ENCODE data around the gene MAP2K7. TPM values are rescaled to one million over a fixed set of nuclear protein-coding genes. Genes with fewer than 3 reads are reported as not detected.

The MAP2K7 gene
- total RNA-seq, 2 donors from 2014 or later, result 15.2 to 16.9 TPM

- no peak for TF ChIP-seq CTCF (IDR thresholded peaks at IDR 0.05)
- DNase-seq (ENCODE audit: low spot score), result no peak
- no peak for ATAC-seq (ENCODE audit: insufficient number of reproducible peaks, low FRiP score, low read depth)
These were observed 59.1 kb downstream of the MAP2K7 start for GRCh38 chr19:7962644-7963268.

GRCh38 chr19:7963566-7963965, 59.9 kb downstream of the MAP2K7 start:
- Histone ChIP-seq H3K36me3 (peaks cover 54% of the 10 kb centered on the region), H3K27ac (no peak overlapping the region), H3K9me3 (no peaks in the 10 kb centered on the region), H3K27me3 (replicated peaks; ENCODE audit: insufficient read depth) (no peaks in the 10 kb centered on the region), H3K4me3 (no peak overlapping the region), H3K4me1 (ENCODE audit: control insufficient read depth in 1 of 2, low read depth in 2 of 2) (no peaks in the 10 kb centered on the region)
- DNase-seq (ENCODE audit: low spot score) (no peak), ATAC-seq (ENCODE audit: insufficient number of reproducible peaks, low FRiP score, low read depth) (no peak)
- TF ChIP-seq CTCF (IDR thresholded peaks at IDR 0.05), result no peak

More at GRCh38 chr19:7962644-7963268, 59.1 kb downstream of the MAP2K7 start:
- Histone ChIP-seq H3K36me3 (peaks cover 49% of the 10 kb centered on the region), H3K4me3 (no peak overlapping the region), H3K27me3 (replicated peaks; ENCODE audit: insufficient read depth) (no peaks in the 10 kb centered on the region), H3K27ac (no peak overlapping the region), H3K4me1 (ENCODE audit: control insufficient read depth in 1 of 2, low read depth in 2 of 2) (no peaks in the 10 kb centered on the region), H3K9me3 (no peaks in the 10 kb centered on the region)

Other genes with a start within 250 kb of the MAP2K7 start
- not detected for gene RETN, start 234.8 kb upstream of the MAP2K7 start, total RNA-seq
- gene MCEMP1, start 226.8 kb upstream of the MAP2K7 start, total RNA-seq, result under 1 TPM in 1 of 2 donors, not detected in 1; 0.92 TPM
- 10 to 100 TPM; 69.8 to 70.0 TPM for gene TRAPPC5, start 223.0 kb upstream of the MAP2K7 start, total RNA-seq
- gene FCER2, start 201.7 kb upstream of the MAP2K7 start, total RNA-seq, result 1 to 10 TPM; 1.4 to 1.5 TPM
- gene CLEC4G, start 171.8 kb upstream of the MAP2K7 start, total RNA-seq, result 1 to 10 TPM in 1 of 2 donors, under 1 TPM in 1; 0.49 to 6.2 TPM
- gene CD209, start 156.3 kb upstream of the MAP2K7 start, total RNA-seq, result 10 to 100 TPM in 1 of 2 donors, 1 to 10 TPM in 1; 6.8 to 14.2 TPM
- gene CLEC4M, start 140.6 kb upstream of the MAP2K7 start, total RNA-seq, result not detected
- gene EVI5L, start 73.7 kb upstream of the MAP2K7 start, total RNA-seq, result 10 to 100 TPM; 12.1 to 16.8 TPM
- not detected for gene PRR36, start 29.5 kb upstream of the MAP2K7 start, total RNA-seq
- under 1 TPM in 1 of 2 donors, not detected in 1; 0.14 TPM for gene LRRC8E, start 15.4 kb upstream of the MAP2K7 start, total RNA-seq
- not detected for gene TGFBR3L, start 11.0 kb downstream of the MAP2K7 start, total RNA-seq
- gene SNAPC2, start 16.5 kb downstream of the MAP2K7 start, total RNA-seq, result 10 to 100 TPM; 13.3 to 26.1 TPM
- gene CTXN1, start 22.3 kb downstream of the MAP2K7 start, total RNA-seq, result under 1 TPM in 1 of 2 donors, not detected in 1; 0.54 TPM
- gene TIMM44, start 39.8 kb downstream of the MAP2K7 start, total RNA-seq, result 10 to 100 TPM; 51.2 to 77.6 TPM
- 10 to 100 TPM; 33.6 to 39.2 TPM for gene ELAVL1, start 101.8 kb downstream of the MAP2K7 start, total RNA-seq
- gene CCL25, start 148.9 kb downstream of the MAP2K7 start, total RNA-seq, result not detected
- gene FBN3, start 245.7 kb downstream of the MAP2K7 start, total RNA-seq, result not detected